A549 treated with AZD9567 at 1 μM for 4 hours (cell line): ENCODE data around the gene CCM2L. TPM values are rescaled to one million over a fixed set of nuclear protein-coding genes. Genes with fewer than 3 reads are reported as not detected.

Source experiments
- total RNA-seq: library from RNA; stranded (reverse); fragments of 200-300 nt; extraction: Qiagen RNA extraction; gene quantifications from 5 replicates; pipeline ENCODE4 v1.2.3, GENCODE V29; 2022; ENCODE audit not compliant: insufficient read depth

Gene CCM2L
- 0.36 to 0.63 TPM (median 0.50 TPM) in 4 of 5 replicates, not detected in the other for total RNA-seq

GRCh38 chr20:32010101-32010500 is at the start of gene CCM2L:
Gene CCM2L, plus strand, starts transcription at chr20:32010438. Its CDS starts 17 bp downstream, at chr20:32010455.

DNA sequence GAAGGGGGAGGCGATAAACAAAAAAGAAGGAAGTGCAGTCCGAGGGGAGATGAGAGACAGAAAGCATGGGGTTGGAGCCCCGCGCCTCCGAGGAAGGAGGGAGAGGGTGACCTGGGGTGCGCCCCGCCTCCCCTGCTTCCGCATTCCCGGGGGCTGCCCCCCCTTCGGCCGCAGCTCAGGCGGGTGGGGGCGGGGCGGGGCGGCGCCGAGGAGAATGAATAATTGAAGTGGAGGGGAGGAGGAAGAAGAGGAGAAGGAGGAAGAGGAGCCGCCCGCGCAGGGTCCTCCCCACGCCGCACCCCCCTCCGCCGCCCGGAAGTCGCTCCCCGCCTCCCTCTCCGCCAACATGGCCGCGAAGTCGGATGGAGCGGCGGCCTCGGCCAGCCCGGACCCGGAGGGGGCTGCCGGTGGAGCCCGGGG is 42.4 kb upstream of the CCM2L start, which contains the start of gene XKR7:
Gene XKR7 (plus strand): TSS at position 322 of the 420 bp plus-strand sequence. CDS start 25 bp downstream, at position 347.

DNA sequence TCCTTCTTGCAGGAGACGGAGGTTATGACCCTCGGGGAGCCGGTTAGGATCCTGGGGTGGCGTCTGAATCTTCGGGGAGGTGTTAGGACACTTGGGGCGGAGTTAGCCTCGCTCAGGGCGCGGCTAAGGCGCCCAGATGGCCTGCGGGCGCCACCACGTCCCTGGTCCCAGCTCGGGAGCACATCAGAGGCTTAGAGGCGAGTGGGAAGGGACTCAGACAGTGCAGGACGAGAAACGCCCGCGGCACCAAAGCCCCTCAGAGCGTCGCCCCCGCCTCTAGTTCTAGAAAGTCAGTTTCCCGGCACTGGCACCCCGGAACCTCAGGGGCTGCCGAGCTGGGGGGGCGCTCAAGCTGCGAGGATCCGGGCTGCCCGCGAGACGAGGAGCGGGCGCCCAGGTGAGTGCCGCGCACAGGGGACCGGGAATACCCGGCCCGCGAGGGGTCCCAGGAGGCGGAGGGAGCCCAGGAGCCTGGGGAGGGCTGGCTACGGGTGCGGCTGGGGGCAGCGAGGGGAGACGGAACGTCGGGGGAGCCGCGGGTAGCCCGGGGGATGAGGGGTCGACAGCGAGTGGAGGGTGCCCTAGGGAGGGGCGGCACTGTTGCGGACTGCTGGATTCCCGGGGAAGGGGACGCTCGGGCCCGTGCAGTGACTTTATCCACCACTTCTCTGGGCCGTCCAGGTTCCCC is 42.0 kb downstream of the CCM2L start, which contains the start of gene HCK:
Gene HCK (plus strand): TSS at position 153 of the 688 bp plus-strand sequence.

Other genes with a start within 250 kb of the CCM2L start
- gene MYLK2, start 191.1 kb upstream of the CCM2L start, total RNA-seq: 0.37 to 1.00 TPM (median 0.52 TPM) in 4 of 5 replicates, not detected in the other
- 0.12 to 0.47 TPM (median 0.29 TPM) in 4 of 5 replicates, not detected in the other for gene FOXS1, start 164.8 kb upstream of the CCM2L start, total RNA-seq
- 0.73 to 1.0 TPM (median 0.88 TPM) in 4 of 5 replicates, not detected in the other for gene DUSP15, start 139.9 kb upstream of the CCM2L start, total RNA-seq
- gene TTLL9, start 139.8 kb upstream of the CCM2L start, total RNA-seq: 0.03 to 0.15 TPM (median 0.11 TPM) in 4 of 5 replicates, not detected in the other
- 30.6 to 37.3 TPM (median 34.6 TPM) in 5 replicates for gene PDRG1, start 58.4 kb upstream of the CCM2L start, total RNA-seq
- gene XKR7, start 42.3 kb upstream of the CCM2L start, total RNA-seq: 0.01 TPM in 4 of 5 replicates, not detected in the other
- 0.03 to 0.09 TPM (median 0.09 TPM) in 4 of 5 replicates, not detected in the other for gene HCK, start 41.8 kb downstream of the CCM2L start, total RNA-seq
- 34.5 to 36.8 TPM (median 36.2 TPM) in 5 replicates for gene TM9SF4, start 99.3 kb downstream of the CCM2L start, total RNA-seq
- 13.8 to 15.4 TPM (median 14.2 TPM) in 5 replicates for gene PLAGL2, start 197.3 kb downstream of the CCM2L start, total RNA-seq
- 37.6 to 47.0 TPM (median 46.3 TPM) in 5 replicates for gene POFUT1, start 197.4 kb downstream of the CCM2L start, total RNA-seq